ENCODE data around the gene RFX2.

RFX2 gene

DNA sequence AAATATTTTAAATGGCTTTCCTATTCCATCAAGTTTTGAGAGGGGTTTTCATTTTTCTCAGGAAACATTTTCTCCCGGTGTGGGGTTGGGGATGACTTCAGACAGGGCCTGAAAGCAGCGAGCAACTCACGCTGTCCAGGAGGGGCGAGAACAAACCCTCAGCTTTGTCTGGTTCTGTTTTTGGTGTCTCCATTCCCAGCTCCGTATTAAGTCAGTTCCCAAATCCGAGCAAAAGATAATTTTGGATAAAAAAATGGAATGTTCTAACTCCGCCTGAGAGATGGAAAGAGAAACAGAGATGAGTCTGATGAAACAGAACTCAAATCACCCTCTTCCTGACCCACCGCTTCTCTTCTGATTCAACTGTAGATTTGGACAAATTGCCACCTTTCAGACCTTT, 38.4 kb downstream of the RFX2 start:
- TF ChIP-seq POLR2A (IDR thresholded peaks at IDR 0.05; ENCODE audit: low read depth, low read length) (no peak), TAF1 (IDR thresholded peaks at IDR 0.05; ENCODE audit: borderline replicate concordance, low read depth, low read length) (no peak), POLR2AphosphoS5 (IDR thresholded peaks at IDR 0.05; ENCODE audit: low read depth, low read length) (no peak)
- DNase-seq (ENCODE audit: insufficient read length): no peak
- no peak for FAIRE-seq

DNA sequence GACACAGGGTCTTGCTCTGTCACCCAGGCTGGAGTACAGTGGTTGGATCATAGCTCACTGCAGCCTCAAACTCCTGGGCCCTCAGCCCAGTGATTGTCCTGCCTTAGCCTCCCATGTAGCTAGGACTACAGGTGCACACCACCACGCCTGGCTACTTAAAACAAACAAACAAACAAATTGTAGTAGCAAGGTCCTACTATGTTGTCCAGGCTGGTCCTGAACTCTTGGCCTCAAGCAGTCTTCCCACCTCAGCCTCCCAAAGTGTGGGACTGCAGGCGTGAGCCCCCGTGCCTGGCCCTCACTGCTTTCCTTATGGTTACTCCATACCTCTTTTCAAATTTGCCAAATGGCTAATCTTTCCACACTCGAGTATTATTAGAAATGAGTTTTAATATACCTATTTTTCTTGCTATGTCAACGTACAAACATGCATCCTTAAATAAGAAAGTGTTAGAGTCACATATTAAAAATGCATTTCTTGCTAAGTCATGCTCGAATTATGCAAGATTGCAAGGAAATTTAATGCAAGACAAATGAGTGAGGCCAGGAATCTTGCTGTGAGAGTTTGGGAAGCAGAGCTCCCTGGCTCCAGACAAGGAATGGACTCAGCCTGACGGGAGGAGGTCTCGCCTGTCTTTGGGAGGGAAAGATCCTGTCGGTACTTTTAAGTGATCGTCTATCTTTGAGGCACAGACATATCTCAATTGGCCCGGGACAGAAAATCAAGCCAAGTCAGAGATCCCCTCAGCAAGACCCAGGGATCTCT, 39.4 kb downstream of the RFX2 start:
- DNase-seq (ENCODE audit: insufficient read length) (no peak), FAIRE-seq (no peak)
- TF ChIP-seq POLR2A (IDR thresholded peaks at IDR 0.05; ENCODE audit: low read depth, low read length) (no peak), TAF1 (IDR thresholded peaks at IDR 0.05; ENCODE audit: borderline replicate concordance, low read depth, low read length) (no peak), POLR2AphosphoS5 (IDR thresholded peaks at IDR 0.05; ENCODE audit: low read depth, low read length) (no peak)

DNA sequence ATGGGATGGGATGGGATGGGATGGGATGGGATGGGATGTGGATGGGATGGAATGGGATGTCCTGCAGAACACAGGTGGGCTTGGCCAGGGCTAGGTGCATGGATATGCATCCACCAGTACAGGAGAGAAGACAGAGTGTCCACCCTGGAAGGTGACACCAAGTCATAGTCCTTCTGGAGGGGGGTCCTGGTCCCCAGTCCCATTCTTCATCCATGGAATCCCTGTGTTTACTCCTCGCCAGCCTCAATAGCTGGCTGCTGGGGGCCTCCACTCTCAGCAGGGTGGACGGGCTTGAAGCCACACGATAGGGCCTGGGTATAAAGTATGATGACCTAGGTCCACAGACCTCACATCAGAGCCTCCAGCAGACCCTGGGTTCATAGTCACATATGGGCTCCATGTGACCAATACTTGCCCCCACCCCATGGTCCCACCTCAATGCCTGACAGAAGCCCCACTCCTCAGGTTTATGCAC, 40.1 kb downstream of the RFX2 start:
- TF ChIP-seq POLR2A (IDR thresholded peaks at IDR 0.05; ENCODE audit: low read depth, low read length) (no peak), TAF1 (IDR thresholded peaks at IDR 0.05; ENCODE audit: borderline replicate concordance, low read depth, low read length) (no peak), POLR2AphosphoS5 (IDR thresholded peaks at IDR 0.05; ENCODE audit: low read depth, low read length) (no peak)
- FAIRE-seq (no peak), DNase-seq (ENCODE audit: insufficient read length) (no peak)

- no peak for DNase-seq (ENCODE audit: insufficient read length)
- no peak for TF ChIP-seq POLR2A (IDR thresholded peaks at IDR 0.05; ENCODE audit: low read depth, low read length)
- no peak for TF ChIP-seq POLR2AphosphoS5 (IDR thresholded peaks at IDR 0.05; ENCODE audit: low read depth, low read length)
- no peak for TF ChIP-seq TAF1 (IDR thresholded peaks at IDR 0.05; ENCODE audit: borderline replicate concordance, low read depth, low read length)
- no peak for FAIRE-seq
These were observed 41.0 kb downstream of the RFX2 start for GRCh38 chr19:6069268-6069791.

DNA sequence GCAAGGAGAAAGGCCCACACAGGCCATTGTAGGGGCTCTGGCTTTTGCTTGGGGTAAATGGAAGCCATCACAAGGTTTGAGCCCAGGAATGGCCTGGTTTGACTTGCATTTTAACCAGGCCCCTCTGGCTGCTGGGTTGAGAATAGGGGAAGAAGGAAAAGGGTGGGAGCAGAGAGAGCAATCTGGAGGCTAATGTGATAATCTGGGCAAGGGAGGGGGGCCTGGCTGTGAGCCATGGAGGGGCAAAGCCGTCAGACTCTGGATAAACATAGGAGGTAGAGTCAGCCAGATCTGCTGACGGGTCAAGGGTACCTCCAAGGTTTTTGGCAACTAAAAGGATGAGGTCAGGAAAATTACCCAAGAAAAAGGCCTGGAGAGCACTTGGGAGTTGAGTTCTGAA, 41.6 kb downstream of the RFX2 start:
- FAIRE-seq: no peak

GRCh38 chr19:6067975-6068374, 42.3 kb downstream of the RFX2 start:
- DNase-seq (ENCODE audit: insufficient read length): no peak
- no peak for FAIRE-seq
- TF ChIP-seq POLR2AphosphoS5 (IDR thresholded peaks at IDR 0.05; ENCODE audit: low read depth, low read length) (no peak), POLR2A (IDR thresholded peaks at IDR 0.05; ENCODE audit: low read depth, low read length) (no peak), TAF1 (IDR thresholded peaks at IDR 0.05; ENCODE audit: borderline replicate concordance, low read depth, low read length) (no peak)

More for the DNA sequence above, 41.6 kb downstream of the RFX2 start:
- TF ChIP-seq TAF1 (IDR thresholded peaks at IDR 0.05; ENCODE audit: borderline replicate concordance, low read depth, low read length): no peak
- TF ChIP-seq POLR2AphosphoS5 (IDR thresholded peaks at IDR 0.05; ENCODE audit: low read depth, low read length): no peak
- no peak for TF ChIP-seq POLR2A (IDR thresholded peaks at IDR 0.05; ENCODE audit: low read depth, low read length)
- no peak for DNase-seq (ENCODE audit: insufficient read length)

GRCh38 chr19:6066661-6067646, 43.3 kb downstream of the RFX2 start:
- DNase-seq (ENCODE audit: insufficient read length): no peak
- FAIRE-seq: no peak
- no peak for TF ChIP-seq TAF1 (IDR thresholded peaks at IDR 0.05; ENCODE audit: borderline replicate concordance, low read depth, low read length)
- TF ChIP-seq POLR2AphosphoS5 (IDR thresholded peaks at IDR 0.05; ENCODE audit: low read depth, low read length): no peak
- TF ChIP-seq POLR2A (IDR thresholded peaks at IDR 0.05; ENCODE audit: low read depth, low read length): no peak

GRCh38 chr19:6065685-6066374, 44.5 kb downstream of the RFX2 start:
- DNase-seq (ENCODE audit: insufficient read length) (no peak), FAIRE-seq (no peak)
- TF ChIP-seq TAF1 (IDR thresholded peaks at IDR 0.05; ENCODE audit: borderline replicate concordance, low read depth, low read length): no peak
- TF ChIP-seq POLR2A (IDR thresholded peaks at IDR 0.05; ENCODE audit: low read depth, low read length): no peak
- no peak for TF ChIP-seq POLR2AphosphoS5 (IDR thresholded peaks at IDR 0.05; ENCODE audit: low read depth, low read length)

DNA sequence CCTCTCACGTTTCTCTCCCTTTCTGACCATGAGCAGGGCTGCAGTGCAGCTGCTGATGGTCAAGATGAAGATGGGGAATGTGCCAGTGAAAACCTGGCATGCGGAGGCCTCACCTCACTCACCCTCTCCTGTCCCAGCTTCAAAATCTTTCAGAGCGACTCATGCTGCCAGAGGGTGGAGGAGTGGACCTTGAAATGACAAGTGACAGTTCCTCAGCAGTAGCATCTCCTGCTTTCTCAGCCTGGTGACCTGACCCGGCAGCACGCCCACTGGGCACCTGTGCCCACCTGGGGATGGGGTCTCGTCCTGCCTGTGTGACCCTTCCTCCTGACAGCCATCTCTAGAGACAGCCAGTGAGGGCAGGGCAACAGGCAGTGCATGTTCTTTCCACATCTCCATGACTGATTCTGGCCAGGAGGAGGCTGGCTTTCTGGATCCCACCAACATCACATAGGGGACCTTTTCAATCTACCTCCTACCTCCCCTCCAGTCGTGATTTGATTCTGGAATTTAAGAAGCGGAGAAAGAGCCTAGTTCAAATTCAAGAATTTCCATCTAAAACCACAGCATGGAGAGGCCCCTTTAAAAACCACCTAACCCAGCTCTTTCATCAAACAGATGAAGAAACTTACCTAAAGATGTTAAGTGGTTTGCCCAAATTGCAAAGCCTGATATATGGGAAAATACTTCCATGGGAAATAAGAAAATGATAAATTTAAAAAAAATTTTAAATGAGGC, 45.8 kb downstream of the RFX2 start:
- FAIRE-seq (no peak), DNase-seq (ENCODE audit: insufficient read length) (no peak)
- TF ChIP-seq TAF1 (IDR thresholded peaks at IDR 0.05; ENCODE audit: borderline replicate concordance, low read depth, low read length): no peak
- no peak for TF ChIP-seq POLR2A (IDR thresholded peaks at IDR 0.05; ENCODE audit: low read depth, low read length)
- TF ChIP-seq POLR2AphosphoS5 (IDR thresholded peaks at IDR 0.05; ENCODE audit: low read depth, low read length): no peak

DNA sequence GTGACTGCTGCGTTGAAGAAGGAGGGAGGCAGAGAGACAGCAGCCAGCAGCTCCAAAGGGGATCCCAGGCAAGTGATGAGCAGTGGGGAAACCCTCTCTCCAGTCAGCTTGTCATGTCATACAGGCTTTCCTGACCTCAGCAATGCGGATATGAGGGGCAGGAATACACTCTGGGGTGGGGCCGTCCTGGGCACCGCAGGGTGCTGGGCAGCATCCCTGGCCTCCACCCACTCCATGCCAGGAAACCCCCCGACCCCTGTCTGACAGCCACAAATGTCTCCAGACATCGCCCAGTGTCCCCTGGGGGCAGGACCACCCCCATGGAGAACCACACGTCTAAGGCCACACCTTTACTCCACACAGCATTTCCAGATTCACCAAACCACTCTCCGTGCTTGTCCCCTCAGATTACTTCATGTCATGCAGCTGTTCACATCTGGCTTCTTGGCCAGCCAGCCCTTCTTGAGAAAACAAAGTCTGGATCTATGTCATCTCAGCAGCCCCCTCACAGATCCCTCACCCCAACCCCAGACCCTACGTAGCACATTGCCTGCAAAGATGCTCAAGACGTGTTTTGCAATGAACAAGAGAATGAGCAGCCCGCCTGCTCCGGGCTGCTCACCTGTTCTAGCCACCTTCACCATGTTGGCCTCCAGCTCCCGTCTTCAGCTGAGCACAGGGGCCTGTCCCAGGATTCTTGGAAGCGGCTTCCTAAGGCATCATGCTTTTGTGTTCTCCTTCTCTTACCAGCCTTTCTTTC, 46.5 kb downstream of the RFX2 start:
- FAIRE-seq (no peak), DNase-seq (ENCODE audit: insufficient read length) (no peak)
- no peak for TF ChIP-seq POLR2AphosphoS5 (IDR thresholded peaks at IDR 0.05; ENCODE audit: low read depth, low read length)
- TF ChIP-seq POLR2A (IDR thresholded peaks at IDR 0.05; ENCODE audit: low read depth, low read length): no peak
- TF ChIP-seq TAF1 (IDR thresholded peaks at IDR 0.05; ENCODE audit: borderline replicate concordance, low read depth, low read length): no peak
